Germinal center (tissue), 1 donor: Measurements from ENCODE around the gene SIGLEC10.
A peak's percentile ranks its signal among the peaks of the same experiment; 100 is the strongest.
"Not testable (repeated sequence)": the region's sequence is repeated elsewhere in the genome, so short reads cannot be mapped to it uniquely, and the experiment has no call there.

Experiments used
- DNase-seq: peaks from one replicate; pipeline ENCODE4 v3.0.0; 2012; ENCODE audit warnings: mixed read lengths, low spot score

The SIGLEC10 gene

GRCh38 chr19:51417107-51417809 lies at the start of gene SIGLEC10:
TSS of gene SIGLEC10 (minus strand) at chr19:51417642. CDS start at chr19:51417581, 61 bp downstream.
- peak; percentile 80 for DNase-seq

- DNase-seq, result no peak
Observed at GRCh38 chr19:51466723-51467122, 49.3 kb upstream of the SIGLEC10 start.

GRCh38 chr19:51463976-51464581 lies 46.6 kb upstream of the SIGLEC10 start:
- DNase-seq, result not testable (repeated sequence)

GRCh38 chr19:51462681-51463080 lies 45.2 kb upstream of the SIGLEC10 start:
- no peak for DNase-seq

- no peak for DNase-seq
Observed at GRCh38 chr19:51462276-51462675, 44.8 kb upstream of the SIGLEC10 start.

GRCh38 chr19:51461723-51462161 lies 44.3 kb upstream of the SIGLEC10 start:
- no peak for DNase-seq

GRCh38 chr19:51460164-51460992 lies 42.9 kb upstream of the SIGLEC10 start:
- no peak for DNase-seq

- no peak for DNase-seq
Observed at GRCh38 chr19:51458899-51459505, 41.6 kb upstream of the SIGLEC10 start.

- no peak for DNase-seq
Observed at GRCh38 chr19:51458051-51458645, 40.7 kb upstream of the SIGLEC10 start, which contains the start of gene SIGLEC8. TSS of gene SIGLEC8 (minus strand) at chr19:51458454. CDS start at chr19:51458387, 67 bp downstream.

- no peak for DNase-seq
Observed at GRCh38 chr19:51457351-51458013, 40.0 kb upstream of the SIGLEC10 start.

- DNase-seq, result no peak
Observed at GRCh38 chr19:51456541-51457290, 39.3 kb upstream of the SIGLEC10 start.

- DNase-seq, result no peak
Observed at GRCh38 chr19:51450730-51451307, 33.4 kb upstream of the SIGLEC10 start.

- DNase-seq, result no peak
Observed at GRCh38 chr19:51448411-51449016, 31.1 kb upstream of the SIGLEC10 start.

GRCh38 chr19:51448011-51448410 lies 30.6 kb upstream of the SIGLEC10 start:
- no peak for DNase-seq

GRCh38 chr19:51447510-51447909 lies 30.1 kb upstream of the SIGLEC10 start:
- not testable (repeated sequence) for DNase-seq

- no peak for DNase-seq
Observed at GRCh38 chr19:51441410-51442390, 24.3 kb upstream of the SIGLEC10 start.

- no peak for DNase-seq
Observed at GRCh38 chr19:51440846-51441409, 23.5 kb upstream of the SIGLEC10 start.

GRCh38 chr19:51440052-51440451 lies 22.6 kb upstream of the SIGLEC10 start:
- DNase-seq, result no peak
